ENCODE measurements around the gene MRGPRG.
"Not testable (repeated sequence)": the region's sequence is repeated elsewhere in the genome, so short reads cannot be mapped to it uniquely, and the experiment has no call there.

DNA sequence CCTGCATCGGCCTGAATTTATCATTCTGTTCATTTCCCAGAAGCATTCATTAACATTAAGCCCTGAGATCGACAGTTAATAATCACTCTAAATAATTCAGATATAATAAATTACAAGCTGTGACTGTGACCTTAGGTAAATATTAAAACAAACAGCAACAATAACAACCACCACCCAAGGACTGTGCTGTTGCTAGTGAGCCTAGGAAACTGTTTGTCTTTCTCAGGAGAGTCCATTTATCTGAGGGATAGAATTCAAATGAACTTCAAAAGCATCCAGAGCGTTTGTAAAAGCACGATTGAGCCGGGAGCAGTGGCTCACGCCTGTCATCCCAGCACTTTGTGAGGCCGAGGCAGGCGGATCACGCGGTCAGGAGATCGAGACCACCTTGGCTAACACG is 36.6 kb upstream of the MRGPRG start:
- not testable (repeated sequence) for TF ChIP-seq EZH2 (IDR thresholded peaks at IDR 0.05; ENCODE audit: low read length, missing control alignments)
- TF ChIP-seq, protein P1, sequence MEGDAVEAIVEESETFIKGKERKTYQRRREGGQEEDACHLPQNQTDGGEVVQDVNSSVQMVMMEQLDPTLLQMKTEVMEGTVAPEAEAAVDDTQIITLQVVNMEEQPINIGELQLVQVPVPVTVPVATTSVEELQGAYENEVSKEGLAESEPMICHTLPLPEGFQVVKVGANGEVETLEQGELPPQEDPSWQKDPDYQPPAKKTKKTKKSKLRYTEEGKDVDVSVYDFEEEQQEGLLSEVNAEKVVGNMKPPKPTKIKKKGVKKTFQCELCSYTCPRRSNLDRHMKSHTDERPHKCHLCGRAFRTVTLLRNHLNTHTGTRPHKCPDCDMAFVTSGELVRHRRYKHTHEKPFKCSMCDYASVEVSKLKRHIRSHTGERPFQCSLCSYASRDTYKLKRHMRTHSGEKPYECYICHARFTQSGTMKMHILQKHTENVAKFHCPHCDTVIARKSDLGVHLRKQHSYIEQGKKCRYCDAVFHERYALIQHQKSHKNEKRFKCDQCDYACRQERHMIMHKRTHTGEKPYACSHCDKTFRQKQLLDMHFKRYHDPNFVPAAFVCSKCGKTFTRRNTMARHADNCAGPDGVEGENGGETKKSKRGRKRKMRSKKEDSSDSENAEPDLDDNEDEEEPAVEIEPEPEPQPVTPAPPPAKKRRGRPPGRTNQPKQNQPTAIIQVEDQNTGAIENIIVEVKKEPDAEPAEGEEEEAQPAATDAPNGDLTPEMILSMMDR (conservative IDR thresholded peaks at IDR 0.05 in 1 of 2, IDR thresholded peaks at IDR 0.05 in 1 of 2; ENCODE audit: low read depth in 1 of 2, low read length in 2 of 2), result not testable (repeated sequence)

All from fibroblast of lung (primary cell).